GM19468 (cell line): ENCODE measurements around the gene ATP5F1E.

Experiments used
- ATAC-seq: cut with Tn5 transposase; IDR thresholded peaks from one replicate; pipeline ENCODE4 v1.9.1; 2021; ENCODE audit warnings: mild to moderate bottlenecking, moderate library complexity, moderate number of reproducible peaks; ENCODE audit not compliant: unreplicated experiment; ENCODE audit errors: extremely low read depth

ATP5F1E gene

DNA sequence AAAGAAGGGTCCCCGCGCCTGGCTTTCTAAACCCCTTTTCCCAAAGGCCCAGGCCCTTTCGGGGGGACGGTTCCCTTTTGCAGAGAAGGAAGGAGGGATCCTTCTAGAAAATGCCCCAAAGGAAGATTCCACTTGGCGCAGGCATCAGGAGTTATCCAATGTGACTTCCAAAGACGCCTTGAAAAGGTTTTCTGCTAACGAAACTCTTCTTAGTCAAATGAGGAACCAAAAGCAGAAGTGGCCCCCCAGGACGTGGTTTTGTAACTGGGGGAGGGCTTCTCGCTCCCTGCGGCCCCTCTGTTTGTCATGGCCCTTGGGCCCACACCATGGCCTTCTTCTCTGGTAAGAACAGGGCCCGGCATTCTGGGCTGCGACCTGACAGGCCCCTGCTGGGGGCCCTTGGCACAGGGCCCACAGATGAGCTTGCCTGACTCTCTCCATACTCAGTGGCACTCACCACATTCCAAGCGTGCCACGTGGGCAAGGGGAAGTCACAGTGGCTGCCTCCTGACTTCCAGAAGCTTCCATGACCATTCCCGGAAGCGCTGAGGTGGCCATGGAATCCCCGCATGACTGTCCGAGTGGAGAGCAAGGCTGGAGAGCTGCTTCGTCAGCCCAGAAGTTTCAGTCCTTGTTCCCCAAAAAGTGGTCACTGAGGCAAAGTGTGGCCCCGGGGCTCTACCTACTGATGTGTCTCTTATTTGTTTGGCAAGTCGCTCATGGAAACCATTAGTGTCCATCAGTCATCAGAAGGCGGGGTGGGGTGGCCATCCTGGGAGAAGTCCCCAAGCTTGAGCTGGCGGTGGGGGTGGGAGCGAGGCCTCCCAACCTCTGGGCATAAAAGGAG lies 24.2 kb downstream of the ATP5F1E start:
- ATAC-seq, result peak; percentile 10

DNA sequence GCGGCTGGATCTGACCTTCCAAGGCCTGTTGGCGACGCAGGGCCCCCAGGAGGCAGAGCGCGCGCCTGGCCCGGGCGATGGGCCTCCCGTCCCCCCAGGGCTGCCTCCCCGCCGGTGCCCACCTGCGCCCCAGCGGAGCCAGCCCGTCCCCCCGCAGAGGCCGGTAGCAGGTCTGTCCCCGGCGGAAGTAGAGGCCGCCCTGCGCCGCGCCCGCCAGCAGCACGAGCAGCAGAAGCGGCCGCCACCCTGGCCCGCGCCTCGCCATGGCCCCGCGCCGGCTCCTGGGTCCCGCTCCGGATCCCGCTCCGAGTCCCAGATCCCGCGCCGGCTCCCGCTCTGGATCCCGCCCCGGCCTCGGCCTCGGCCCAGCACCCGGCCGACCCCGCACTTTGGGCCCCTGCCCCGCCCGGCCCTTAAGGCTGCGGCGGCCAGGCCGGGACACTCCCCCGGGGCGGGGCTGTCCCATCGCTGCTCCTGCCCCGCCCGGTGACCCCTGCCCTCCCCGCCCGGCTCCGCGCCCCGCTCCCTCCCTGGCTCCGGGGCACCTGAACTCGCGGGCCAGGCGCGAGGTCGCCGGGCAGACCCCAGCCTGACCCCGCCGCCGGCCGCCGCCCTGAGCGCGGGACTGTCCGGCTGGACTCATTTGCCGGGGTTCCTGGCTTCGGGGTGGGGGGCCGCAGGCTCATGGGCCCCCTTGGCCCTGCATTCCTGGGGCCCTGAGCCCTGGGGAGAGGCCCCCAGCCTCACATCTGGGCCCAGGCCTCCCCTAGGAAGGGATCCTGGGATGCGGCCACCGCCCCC lies 25.1 kb downstream of the ATP5F1E start, which contains the start of gene CTSZ:
TSS of gene CTSZ (minus strand) at position 391 of the 801 bp plus-strand sequence. CDS start at position 265, 126 bp downstream.
- no peak for ATAC-seq

DNA sequence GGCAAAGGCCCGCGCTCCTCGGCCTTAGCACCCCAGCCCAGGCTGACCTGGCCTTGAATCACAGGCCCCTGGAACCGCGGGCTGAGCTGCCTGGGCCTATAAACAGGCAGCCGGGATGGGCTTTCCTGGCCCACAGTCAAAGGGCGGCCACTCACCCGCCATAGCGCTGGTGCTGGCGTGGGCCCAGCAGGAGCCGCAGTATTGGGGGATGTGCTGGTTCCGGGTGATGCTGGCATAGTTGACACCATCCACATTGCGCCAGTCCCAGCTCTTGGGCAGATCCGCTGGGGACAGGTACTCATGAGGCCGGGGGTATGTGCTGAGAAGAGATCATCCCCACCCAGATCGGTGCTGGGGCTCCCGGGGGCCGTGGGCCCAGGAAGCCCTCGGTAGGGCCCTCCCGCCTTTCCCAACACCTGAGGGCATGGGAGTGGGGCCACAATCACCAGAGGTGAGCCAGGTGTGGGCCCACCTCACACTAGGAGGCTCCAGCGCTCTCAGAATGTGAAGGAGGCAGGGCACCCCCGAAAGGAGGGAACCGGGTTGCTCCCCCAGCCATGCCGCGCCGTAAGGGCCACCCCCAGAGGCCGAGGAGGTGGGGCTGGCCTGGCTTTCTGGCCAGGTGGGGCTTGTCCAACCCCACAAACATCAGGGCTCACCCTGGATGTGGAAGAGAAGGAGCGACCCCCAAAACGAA lies 25.8 kb downstream of the ATP5F1E start:
- ATAC-seq, result no peak

DNA sequence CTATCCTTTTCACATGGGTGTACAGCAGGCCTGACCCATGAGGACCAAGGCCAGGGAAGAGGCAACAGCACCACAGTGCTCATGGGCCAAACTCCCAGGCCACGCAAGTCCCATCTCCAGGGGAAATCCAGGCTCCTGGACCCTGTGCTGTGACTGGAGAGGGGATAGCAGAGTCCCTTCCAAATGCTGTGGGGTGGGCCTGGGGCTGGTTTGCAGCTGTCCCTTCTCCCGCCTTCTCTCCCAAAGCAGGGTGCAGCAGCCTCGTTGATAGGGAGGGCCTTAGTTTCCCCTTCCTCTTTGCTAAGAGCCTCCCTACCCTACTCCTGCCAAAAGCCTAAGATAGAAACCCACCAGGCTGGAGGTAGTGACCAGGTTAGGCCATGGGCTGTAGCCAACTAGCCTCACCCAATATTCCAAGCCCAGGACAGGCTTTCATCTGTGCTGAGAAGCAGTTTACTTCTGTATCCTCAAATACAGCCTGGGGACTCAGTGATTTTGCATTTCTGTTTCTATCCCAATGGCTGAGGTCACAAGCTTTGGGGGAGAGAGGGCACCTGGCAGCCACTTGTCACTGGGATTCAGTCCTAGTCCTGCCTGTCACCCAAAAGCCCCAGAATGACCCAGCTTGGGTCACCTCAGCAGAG lies 26.5 kb downstream of the ATP5F1E start:
- no peak for ATAC-seq

DNA sequence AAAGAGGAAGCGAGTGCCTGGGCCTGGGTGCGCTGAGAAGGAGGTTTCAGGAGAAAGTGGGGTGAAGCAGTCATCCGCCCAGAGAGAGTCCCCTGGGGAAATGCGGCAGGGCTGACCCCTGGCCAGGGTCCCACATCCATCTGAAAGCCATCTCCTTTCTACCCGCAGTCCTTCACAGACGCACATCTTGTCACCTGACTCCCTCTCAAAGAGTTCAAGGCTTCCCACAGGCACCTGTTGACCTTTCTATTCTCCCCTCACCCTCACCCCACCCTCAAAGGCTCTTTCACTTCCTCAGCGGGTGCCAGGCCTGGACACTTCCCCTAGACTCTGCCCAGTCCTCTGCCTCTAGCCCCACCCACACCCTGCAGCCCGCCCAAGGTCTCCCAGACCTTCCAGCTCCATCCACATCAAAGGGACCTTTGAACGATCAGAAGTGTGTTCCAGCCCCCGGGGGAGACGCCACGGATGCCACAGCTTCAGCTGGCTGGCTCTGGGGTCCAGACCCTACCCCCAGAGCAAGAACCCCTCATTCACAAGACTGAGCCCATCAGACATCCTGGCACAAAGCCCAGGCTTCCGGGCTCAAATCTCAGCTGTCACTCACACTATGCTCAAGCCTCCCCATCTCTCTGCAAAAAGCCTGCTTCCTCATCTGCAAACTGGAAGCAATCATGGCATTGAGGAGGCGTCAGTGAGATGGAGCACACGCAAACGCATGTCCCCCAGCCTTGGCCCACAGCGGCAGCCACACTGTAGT lies 27.2 kb downstream of the ATP5F1E start:
- peak; percentile 56 for ATAC-seq

DNA sequence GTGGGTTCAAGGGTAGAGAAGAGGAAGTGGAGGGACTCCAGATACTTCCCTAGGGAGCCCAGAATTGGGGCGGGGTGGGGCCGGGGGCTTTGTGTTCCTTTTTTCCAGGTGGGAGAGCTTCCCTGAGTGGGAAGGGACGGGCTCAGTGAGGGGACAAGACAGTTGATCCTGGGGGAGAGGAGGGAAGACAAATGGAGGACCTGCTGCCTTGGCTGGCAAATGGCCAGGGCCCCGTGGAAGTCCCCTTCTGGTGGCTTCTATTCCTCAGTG lies 27.7 kb downstream of the ATP5F1E start:
- ATAC-seq, result no peak

DNA sequence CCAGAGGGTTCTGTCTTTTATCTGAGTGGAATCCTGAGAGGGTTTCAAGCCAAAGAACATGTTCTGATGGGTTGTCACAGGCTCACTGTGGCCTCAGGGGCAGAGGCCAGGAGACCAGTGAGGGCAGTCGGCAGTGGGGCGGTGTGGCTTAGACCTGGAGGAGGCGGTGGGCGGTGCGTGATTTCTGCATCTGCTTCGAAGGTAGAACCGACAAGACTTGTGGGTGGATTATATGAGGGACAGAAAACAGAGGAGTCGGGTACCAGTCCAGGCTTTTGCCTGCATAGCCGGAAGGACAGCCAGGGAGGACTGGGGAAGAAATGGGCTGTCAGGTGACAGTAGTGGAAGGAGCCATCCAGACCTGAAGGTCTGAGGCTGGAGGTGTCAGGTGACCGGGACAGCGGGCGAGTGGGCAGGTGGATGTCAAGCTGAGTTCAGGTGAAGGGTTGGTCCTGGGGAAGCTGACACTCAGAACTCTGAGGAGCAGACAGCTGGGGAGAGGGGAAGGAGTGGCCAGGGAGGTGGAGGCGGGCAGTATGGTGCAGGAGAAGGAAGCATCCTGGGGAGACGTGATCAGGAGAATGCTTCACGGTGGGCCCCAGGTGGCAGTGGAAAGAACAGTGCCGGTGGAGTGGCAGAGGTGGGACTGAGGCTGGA lies 28.2 kb downstream of the ATP5F1E start:
- ATAC-seq, result no peak

DNA sequence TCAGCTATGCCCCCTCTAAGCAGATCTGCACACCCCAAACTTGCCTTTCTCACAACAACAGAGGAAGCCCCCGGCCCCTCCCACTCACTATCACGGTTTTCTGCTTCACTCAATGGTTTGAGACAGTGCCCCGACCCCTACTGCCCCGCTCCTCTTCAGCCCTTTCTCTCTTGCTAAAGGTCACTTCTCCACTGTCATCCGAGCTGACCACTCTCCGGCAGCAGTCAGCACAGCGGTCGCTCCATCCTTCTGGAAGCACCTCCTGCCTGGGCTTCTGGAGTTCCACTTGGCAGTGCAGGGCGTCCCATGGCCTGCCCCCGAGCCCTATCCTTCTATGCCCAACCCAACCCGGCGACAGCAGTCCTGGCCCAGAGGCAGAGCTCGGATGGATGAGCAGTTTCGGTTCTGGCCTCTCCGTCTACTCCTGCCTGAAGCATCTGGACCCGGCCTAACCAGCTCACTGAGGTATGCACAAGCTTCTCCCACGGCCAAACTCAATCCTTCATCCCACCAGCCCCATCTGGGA lies 29.2 kb downstream of the ATP5F1E start:
- ATAC-seq, result no peak

DNA sequence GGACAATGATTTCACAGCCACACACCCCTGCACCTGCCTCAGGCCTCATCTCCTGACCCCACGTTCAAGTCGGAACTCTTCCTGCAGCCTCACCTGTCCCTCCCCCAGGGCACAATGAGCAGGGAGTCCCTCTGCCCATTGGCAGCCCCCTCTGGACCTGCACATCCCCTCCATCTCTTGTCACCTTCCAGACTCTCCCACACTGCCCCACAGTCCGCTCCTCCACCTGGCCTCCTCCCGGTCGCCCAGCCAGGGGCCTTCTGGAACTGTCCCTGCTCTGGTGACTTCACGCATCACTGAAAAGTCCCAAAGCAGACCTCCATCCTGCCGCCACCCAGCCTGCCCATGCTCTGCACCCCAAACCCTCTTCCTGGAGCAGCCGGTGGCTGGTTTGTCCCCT lies 29.7 kb downstream of the ATP5F1E start:
- ATAC-seq, result no peak

DNA sequence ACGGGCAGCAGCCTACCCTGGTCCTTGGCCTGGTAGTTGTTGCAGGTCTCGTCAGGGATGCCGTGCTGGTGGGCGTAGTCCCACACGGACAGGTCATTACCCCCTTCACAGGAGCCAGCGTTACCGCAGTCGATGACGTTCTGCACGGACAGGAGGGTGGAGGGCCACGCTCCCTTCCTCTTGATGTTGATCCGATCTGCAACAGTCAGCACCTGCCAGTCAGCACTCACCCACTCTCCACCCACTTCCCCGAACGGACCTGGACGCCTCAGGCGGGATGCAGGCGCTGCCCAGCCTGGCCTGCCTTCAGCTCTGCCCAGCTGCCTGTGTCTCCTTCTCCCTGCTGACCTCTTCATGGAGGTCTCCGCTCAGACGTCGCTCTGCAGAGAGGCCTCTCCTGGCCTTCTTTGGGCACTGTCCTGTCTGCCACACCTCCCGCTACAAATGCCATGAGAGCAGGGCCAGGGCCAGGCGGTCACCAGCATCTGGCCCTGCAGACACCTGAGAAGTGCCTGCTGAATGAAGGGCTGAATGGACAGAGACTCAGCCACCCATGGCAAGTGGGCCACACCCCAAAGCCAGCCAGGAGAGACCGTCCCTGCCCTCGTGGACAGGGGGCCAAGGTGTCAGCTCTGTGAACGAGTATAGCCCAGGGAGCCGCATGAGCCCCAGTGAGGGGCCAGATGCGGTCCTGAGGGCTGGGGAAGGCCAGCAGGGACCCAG lies 30.5 kb downstream of the ATP5F1E start:
- ATAC-seq, result no peak

DNA sequence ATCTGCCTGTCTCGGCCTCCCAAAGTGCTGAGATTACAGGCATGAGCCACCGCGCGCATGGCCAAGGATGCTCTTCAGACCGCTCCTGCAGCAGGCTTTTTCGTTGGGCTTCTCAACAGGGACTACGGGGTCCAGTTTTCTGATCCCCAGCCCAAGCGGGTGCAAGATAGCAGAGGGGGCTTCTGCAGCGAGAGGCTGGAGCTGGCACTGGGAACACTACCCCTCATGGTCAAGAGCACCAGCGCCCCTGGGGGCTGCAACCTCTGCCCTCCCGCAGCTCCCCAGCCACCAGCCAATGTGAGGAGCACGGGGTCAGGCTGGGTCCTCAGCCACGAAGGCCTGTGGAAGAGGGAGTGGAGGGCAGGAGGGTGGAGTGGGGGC lies 31.1 kb downstream of the ATP5F1E start:
- no peak for ATAC-seq

DNA sequence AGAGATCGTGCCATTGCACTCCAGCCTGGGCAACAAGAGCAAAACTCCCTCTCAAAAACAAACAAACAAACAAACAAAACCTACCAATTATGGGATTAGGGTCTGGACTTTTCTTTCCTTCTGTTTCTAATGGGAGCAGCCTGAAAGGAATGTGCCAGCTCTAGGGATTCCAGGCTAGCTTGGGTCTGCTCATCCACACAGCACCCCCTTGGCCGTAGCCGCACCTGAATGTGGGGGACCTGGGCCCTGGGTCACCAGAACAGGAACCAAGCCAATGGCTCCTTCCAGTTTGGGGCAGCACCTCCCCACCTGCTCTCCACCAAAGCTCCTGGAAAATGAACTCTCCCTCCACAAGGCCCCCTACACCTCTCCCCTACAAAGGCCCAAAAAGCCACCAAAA lies 31.8 kb downstream of the ATP5F1E start:
- ATAC-seq, result no peak

DNA sequence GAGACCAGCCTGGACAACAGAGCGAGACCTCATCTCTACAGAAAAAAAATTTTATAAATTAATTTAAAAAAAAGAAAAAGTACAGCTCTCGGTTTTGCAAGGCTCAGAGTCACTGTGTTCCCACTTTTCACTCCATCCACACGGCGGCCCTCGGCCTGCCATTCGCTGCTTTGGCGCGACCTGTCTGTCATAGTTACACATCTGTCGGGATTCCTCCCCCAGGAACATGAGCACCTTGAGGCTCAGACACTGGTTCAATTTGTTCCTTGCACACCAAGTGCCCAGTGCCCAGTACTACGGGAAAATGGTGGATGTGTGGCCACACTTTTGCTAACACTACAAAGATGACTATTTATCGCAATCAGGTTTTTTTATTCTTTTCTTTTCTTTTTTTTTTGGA lies 33.5 kb downstream of the ATP5F1E start:
- ATAC-seq, result no peak

DNA sequence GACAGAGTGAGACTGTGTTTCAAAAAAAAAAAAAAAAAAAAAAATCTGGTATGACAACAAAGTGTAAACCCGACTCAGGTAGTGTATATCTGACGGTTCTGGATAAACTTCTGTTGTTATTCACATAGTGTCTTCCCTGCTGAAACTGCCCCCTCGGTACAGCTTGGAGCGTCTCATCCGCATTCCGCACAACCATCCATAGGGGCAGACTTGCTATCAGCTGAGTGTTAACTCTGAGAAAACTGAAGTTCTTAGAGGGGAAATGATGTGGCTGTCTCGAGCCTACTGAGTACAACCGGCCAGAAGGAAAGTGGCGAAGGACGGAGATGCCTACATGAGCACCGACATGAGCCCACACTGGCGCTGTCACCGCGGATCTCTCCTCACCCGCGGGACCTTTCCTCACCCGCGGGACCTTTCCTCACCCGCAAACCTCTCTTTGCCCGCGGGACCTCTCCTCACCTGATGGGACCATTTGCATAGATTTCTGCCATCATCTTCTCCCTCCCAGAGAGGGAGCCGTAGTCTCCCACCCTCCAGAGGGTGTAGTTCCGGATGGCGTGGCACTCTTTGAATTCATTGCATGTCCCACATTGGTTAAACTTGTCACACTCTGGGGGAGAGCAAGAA lies 34.9 kb downstream of the ATP5F1E start:
- no peak for ATAC-seq

DNA sequence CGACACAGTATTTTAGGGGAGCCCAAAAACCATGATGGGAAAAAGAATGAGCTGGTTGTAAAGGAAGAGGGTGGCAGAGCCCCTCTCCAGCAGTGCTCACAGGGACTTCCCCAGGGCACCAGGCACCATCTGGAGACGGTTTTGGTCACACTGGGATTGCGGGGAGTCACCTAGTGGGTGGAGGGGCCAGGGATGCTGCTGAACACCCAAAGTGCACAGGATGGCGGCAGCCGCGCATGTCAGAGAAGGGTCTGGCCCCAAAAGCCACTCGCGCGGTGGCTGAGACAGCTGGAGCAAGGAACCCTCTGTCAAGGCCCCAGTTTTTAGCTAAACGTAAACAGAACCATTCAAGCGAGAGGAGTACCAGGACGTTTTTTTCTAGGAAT lies 35.9 kb downstream of the ATP5F1E start:
- no peak for ATAC-seq

DNA sequence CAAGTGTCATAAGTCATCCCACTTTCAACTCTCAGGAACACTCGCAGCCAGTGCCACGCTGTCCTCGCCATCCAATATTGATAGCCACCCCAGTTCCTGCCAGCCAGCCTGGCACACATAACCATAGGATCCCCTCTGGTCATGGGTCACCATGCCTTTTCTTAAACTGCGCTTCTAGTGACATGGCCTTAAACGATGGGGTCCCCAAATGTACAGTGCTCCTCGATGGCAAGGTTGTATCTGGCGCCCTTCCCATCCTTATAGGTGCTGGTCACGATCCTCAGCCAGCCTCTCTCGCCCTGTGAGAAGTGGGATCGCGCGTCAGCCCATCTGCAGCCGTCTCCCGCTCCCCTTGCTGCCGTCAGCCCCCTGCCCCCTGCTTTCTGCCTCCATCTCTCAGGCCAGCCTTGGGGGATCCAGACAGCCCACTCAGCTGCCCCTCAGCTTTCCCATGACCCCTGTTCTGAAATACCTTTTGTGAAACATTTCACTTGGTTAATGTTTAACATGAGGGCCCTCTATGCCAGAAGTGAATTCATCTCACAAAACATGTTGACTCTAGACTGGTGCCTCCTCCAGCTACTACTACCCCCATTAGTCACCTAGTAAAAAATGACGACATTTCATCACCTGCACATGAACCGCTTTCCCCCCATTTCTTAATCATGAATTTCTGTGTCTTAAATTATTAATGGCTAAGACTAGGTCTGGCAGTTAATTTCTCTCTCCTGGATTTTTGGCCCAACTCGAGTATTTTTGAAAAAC lies 36.5 kb downstream of the ATP5F1E start:
- ATAC-seq, result no peak

DNA sequence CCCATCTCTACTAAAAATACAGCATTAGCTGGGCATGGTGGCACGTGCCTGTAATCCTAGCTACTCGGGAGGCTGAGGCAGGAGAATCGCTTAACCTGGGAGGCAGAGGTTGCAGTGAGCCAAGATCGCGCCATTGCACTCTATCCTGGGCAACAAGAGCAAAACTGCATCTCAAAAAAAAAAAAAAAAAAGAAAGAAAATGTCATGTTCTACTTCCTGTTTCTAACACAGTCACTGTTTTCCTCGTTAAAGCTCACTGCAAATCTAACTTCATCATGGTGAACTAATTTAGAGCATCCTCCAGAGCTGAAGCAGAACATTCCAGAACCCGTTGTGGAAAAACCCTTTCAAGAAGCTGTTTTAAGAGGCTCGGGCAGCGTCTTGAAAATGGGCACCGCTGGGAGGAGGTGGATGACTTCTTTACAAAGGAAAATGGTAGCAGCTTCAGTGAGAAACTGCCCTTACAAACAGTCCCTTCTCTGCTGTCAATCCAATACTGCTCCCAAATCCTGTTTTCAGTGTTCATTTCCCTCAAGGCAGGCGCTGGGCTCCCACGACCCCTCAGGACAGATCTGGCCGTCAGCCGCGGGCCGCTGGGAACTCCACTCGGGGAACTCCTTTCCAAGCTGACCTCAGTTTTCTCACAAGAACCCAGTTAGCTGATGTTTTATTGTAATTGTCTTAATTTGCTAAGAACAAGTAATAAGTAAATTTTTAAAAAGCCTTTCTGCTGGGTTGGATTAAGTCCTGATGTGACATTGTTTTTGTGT lies 37.6 kb downstream of the ATP5F1E start:
- ATAC-seq, result no peak
